ENCODE results near the gene GNAQ.

Gene GNAQ

GRCh38 chr9:77677397-77677796 is 354.2 kb downstream of the GNAQ start:
- H3K4me3 ChIP-seq (replicated peaks in 1 of 2; ENCODE audit: low read depth in 2 of 2, low read length in 2 of 2): no peak overlapping the region
- DNase-seq (ENCODE audit: low read depth in 2 of 2): no peak
- no peak for TF ChIP-seq CTCF (IDR thresholded peaks at IDR 0.05; ENCODE audit: low read depth, low read length)

GRCh38 chr9:77673941-77674791 is 357.4 kb downstream of the GNAQ start:
- peak; percentile 41 to 81 for DNase-seq (ENCODE audit: low read depth in 2 of 2)
- H3K4me3 ChIP-seq (replicated peaks in 1 of 2; ENCODE audit: low read depth in 2 of 2, low read length in 2 of 2): no peak overlapping the region
- no peak for TF ChIP-seq CTCF (IDR thresholded peaks at IDR 0.05; ENCODE audit: low read depth, low read length)

- H3K4me3 ChIP-seq (replicated peaks in 1 of 2; ENCODE audit: low read depth in 2 of 2, low read length in 2 of 2): no peak overlapping the region
- no peak for DNase-seq (ENCODE audit: low read depth in 2 of 2)
- TF ChIP-seq CTCF (IDR thresholded peaks at IDR 0.05; ENCODE audit: low read depth, low read length): no peak
Measured at GRCh38 chr9:77672183-77672582, 359.4 kb downstream of the GNAQ start.

GRCh38 chr9:77667151-77667550 is 364.5 kb downstream of the GNAQ start:
- H3K4me3 ChIP-seq (replicated peaks in 1 of 2; ENCODE audit: low read depth in 2 of 2, low read length in 2 of 2): no peak overlapping the region
- no peak for TF ChIP-seq CTCF (IDR thresholded peaks at IDR 0.05; ENCODE audit: low read depth, low read length)
- DNase-seq (ENCODE audit: low read depth in 2 of 2): no peak
